IPS-15b (cell line): Measurements from ENCODE around the gene GZMH.
"Not testable (repeated sequence)": the region's sequence is repeated elsewhere in the genome, so short reads cannot be mapped to it uniquely, and the experiment has no call there.

Source experiments
- H3K27me3 ChIP-seq: one replicate; pipeline ENCODE4 v1.6.1; 2013; ENCODE audit warnings: low read length; ENCODE audit not compliant: control insufficient read depth, insufficient read depth
- H3K36me3 ChIP-seq: one replicate; pipeline ENCODE4 v1.6.1; 2013; ENCODE audit warnings: low read length; ENCODE audit not compliant: control insufficient read depth, insufficient read depth
- H3K4me1 ChIP-seq: one replicate; pipeline ENCODE4 v1.6.1; 2013; ENCODE audit warnings: mild to moderate bottlenecking, low read length; ENCODE audit not compliant: control insufficient read depth, insufficient read depth
- H3K4me3 ChIP-seq: one replicate; pipeline ENCODE4 v1.5.1; 2013; ENCODE audit warnings: low read depth, low read length
- H3K9ac ChIP-seq: one replicate; pipeline ENCODE4 v1.6.1; 2013; ENCODE audit warnings: low read depth, mild to moderate bottlenecking, low read length
- H3K9me3 ChIP-seq: one replicate; pipeline ENCODE4 v1.6.1; 2013; ENCODE audit warnings: mild to moderate bottlenecking, low read length; ENCODE audit not compliant: control insufficient read depth, insufficient read depth

GZMH gene

DNA sequence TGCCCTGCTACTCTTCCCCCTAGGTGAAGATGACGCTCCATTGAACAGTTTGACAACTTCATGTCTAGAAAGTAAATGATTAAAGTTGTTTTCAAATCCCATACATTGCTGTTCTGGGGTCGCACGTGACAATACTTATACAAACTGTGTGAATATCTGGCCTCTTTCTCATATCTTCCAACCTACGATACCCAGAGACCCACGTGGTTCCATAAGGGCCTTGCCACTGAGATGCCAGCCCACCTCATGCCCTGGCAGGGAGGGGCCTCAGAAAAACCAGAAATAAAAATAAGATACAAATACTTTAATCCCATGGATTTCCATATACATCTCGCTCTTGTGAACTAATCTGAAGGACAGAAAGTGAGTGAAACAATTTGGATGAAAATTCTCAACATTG is 20.0 kb upstream of the GZMH start:
- no peaks in the 10 kb centered on the region for H3K9me3 ChIP-seq
- no peaks in the 10 kb centered on the region for H3K4me1 ChIP-seq

DNA sequence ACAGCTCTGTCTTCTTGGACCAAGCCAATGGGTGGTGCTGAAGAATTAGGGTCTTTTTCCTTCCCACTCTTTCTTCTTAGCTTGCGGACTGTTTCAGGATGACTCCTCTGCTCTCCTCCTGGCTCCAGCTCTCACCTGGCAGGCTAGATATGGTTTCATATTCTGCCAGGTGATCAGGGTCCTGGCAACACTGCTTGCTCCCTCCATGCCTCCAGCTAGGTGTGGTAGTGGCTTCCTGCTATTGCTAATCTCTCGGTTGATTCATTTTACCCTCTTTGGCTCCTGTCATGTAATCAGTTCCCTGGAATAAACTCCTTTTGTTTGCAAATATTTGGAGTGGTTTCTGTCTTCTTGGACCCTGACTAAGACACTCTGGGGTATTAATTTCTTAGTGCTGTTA is 4.3 kb upstream of the GZMH start:
- Histone ChIP-seq H3K9ac (no peak overlapping the region), H3K4me1 (no peaks in the 10 kb centered on the region), H3K4me3 (no peak overlapping the region), H3K9me3 (no peaks in the 10 kb centered on the region), H3K27me3 (no peaks in the 10 kb centered on the region), H3K36me3 (no peaks in the 10 kb centered on the region)

More for the DNA sequence above, 20.0 kb upstream of the GZMH start:
- H3K4me3 ChIP-seq: no peak overlapping the region
- no peak overlapping the region for H3K9ac ChIP-seq
- H3K36me3 ChIP-seq: no peaks in the 10 kb centered on the region
- no peaks in the 10 kb centered on the region for H3K27me3 ChIP-seq

DNA sequence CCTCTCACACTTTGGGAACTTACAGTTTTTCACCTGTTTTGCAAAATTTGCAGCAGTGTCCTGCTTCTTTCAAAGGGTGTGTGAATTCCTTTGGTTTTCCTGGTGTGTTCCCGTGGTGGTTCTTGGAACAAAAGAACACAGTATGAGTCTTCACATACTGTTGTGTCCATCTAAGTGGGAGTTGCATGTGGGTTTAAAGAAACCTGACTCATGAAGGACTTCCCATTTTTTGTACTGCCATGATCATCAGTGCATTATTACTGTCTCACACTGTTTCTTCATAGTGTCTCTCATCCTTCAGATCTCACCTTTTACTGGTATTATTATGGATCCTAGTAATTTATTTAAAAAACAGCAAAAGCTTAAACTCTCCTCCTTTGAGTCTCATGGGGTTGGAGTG is 3.8 kb upstream of the GZMH start:
- no peak overlapping the region for H3K4me3 ChIP-seq
- no peak overlapping the region for H3K9ac ChIP-seq
- no peaks in the 10 kb centered on the region for H3K4me1 ChIP-seq
- H3K36me3 ChIP-seq: no peaks in the 10 kb centered on the region
- no peaks in the 10 kb centered on the region for H3K9me3 ChIP-seq
- no peaks in the 10 kb centered on the region for H3K27me3 ChIP-seq

DNA sequence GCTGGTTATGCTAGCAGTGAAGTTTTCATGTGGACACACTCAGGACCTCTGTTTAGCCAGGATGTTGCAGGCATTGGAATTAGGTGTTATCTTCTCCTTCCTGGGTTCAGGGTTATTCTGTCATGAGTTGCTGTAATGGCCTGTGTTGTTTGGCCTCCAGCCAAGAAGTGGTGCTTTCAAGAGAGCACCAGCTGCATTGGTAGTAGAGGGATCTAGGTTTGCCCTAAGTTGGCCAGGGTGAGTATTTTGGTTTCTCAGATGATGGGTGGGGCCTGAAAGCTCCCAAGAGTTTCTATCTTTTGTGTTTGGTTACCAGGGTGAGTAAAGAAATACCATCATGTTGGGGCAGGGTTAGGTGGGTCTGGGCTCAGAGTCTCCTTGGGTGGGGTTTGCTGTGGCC is 2.7 kb upstream of the GZMH start:
- H3K4me1 ChIP-seq: no peaks in the 10 kb centered on the region
- no peak overlapping the region for H3K4me3 ChIP-seq
- H3K36me3 ChIP-seq: no peaks in the 10 kb centered on the region
- H3K9me3 ChIP-seq: no peaks in the 10 kb centered on the region
- no peaks in the 10 kb centered on the region for H3K27me3 ChIP-seq
- no peak overlapping the region for H3K9ac ChIP-seq

DNA sequence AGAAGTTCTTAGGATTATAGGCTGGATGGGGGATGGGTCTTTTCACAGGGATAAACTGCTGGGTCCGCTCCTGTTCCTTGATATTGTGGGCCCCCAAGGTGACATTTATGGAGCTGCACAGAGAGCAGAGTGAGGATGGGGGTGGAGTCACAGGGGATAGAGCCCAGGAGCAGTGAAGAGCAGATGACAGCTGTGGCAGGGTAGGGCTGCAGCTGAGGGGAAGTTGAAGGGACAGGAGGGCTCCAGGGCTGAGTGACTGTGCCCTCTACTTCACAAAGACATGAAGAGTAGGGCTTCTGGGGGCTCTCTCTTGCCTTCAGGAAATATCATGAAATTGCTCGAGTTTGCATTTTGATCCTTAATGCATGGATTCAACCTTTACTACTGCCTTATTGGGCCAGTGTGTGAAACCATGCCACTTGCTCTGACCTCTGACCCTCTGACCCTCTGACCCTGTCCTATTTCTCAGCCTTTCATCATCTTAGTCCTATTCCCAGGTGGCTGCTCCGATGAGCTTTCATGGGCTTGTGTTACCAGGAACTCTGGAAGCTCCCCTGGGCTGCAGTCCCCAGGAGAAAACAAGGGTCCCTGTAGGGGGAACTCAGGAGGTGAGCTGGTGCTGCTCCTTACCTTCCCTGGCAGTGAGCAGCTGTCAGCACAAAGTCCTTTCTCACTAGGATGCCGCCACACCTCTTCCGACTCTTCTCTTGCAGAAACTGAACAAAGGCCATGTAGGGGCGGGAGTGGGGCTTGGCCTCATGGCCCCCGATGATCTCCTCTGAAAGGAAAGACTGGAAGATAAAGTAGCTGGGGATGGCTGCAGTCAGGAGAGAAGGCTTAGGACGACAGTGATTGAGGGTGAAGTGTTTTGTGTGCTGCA is 1.6 kb downstream of the GZMH start:
- Histone ChIP-seq H3K27me3 (no peaks in the 10 kb centered on the region), H3K36me3 (no peaks in the 10 kb centered on the region), H3K9ac (no peak overlapping the region), H3K4me1 (no peaks in the 10 kb centered on the region), H3K4me3 (no peak overlapping the region), H3K9me3 (no peaks in the 10 kb centered on the region)

DNA sequence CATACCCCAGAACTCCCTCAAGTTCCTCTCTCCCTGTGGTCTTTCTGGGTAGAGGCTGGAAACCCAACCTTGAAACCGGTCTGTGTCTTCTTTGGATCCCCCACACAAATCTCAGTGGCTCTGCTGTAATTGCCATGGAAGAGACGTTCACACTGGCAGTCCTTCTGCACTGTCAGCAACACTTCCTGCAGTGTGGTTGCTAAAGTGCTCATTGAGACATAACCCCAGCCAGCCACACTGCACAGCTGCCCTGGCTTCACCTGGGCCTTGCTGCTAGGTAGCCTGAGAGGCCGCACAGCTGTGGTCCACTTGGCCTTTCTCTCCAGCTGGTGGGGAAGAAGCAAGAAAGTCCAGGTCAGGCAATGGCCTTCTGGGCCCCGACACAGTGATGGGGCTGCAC is 2.4 kb downstream of the GZMH start:
- Histone ChIP-seq H3K27me3 (no peaks in the 10 kb centered on the region), H3K9ac (no peak overlapping the region), H3K9me3 (no peaks in the 10 kb centered on the region), H3K36me3 (no peaks in the 10 kb centered on the region), H3K4me1 (no peaks in the 10 kb centered on the region), H3K4me3 (no peak overlapping the region)

DNA sequence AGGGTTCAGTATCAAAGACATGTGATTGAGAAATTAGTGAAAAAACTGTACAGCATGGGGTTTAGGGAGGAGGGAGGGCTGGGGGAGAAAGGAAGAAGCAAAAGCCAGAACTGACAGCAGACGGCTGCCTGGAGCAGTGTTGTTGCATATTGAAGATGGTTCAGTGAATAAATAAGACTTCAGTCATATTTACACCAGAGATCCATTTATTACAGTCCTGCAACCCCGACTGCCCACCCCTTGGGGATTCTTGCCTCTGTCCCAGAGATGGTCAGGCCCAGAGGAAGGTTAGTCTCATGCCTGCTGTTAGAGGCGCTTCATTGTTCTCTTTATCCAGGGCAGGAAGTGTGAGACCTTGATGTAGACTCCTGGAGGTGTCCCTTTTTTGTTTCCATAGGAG is 3.2 kb downstream of the GZMH start:
- Histone ChIP-seq H3K36me3 (no peaks in the 10 kb centered on the region), H3K4me1 (no peaks in the 10 kb centered on the region), H3K9me3 (no peaks in the 10 kb centered on the region), H3K9ac (no peak overlapping the region), H3K4me3 (no peak overlapping the region), H3K27me3 (no peaks in the 10 kb centered on the region)

DNA sequence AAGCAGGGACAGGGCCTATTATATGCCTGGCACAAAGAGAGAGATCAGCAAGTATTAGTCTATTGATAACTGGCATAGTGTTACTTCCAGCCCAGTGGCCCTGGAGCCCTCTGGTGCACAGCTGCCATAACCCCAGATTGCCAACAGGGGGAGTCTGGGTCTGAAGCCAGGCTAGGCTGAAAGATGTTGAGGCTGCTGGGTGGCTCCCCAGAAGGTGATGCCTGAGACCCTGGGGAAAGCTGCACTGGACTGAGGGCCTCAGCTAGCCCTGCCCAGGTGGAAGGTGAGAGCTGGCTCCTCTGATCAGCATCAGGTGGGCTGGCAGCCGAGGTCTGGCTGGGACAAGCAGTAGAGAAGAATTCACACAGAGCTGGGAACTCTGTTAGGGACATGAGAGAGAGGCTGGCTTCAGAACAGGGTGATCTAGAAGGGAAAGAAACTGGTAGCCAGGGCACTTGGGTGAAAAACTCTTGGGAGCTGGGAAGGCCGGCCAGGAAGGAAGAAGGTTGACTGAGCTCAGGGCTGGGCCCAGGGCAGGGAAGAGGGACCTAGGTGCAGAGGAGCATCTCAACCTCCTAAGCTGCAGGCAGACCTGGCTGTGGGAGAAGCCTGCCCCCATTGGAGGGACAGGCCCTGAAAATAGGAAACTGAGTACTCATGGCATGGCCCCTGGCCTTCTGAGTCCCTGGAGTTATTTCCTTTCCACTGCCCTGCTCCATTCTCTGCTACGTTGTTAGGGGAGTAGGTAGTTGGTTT is 3.9 kb downstream of the GZMH start:
- Histone ChIP-seq H3K9me3 (no peaks in the 10 kb centered on the region), H3K9ac (no peak overlapping the region), H3K27me3 (no peaks in the 10 kb centered on the region), H3K4me1 (no peaks in the 10 kb centered on the region), H3K36me3 (no peaks in the 10 kb centered on the region), H3K4me3 (no peak overlapping the region)

DNA sequence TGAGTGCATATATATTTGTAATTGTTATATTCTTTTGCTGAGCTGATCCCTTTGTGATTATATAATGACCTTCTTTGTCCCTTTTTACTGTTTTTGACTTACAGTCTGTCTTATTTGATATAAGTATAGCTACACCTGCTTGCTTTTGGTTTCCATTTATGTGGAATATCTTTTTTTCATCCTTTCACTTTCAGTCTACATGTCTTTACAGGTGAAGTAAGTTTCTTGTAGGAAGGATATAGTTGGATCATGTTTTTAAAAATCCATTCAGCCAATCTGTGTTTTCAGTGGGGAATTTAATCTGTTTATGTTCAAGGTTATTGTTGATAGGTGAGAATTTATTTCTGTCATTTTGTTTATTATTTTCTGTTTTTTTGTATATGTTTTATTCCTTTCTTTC is 12.1 kb downstream of the GZMH start:
- Histone ChIP-seq H3K9ac (no peak overlapping the region), H3K9me3 (no peaks in the 10 kb centered on the region)

DNA sequence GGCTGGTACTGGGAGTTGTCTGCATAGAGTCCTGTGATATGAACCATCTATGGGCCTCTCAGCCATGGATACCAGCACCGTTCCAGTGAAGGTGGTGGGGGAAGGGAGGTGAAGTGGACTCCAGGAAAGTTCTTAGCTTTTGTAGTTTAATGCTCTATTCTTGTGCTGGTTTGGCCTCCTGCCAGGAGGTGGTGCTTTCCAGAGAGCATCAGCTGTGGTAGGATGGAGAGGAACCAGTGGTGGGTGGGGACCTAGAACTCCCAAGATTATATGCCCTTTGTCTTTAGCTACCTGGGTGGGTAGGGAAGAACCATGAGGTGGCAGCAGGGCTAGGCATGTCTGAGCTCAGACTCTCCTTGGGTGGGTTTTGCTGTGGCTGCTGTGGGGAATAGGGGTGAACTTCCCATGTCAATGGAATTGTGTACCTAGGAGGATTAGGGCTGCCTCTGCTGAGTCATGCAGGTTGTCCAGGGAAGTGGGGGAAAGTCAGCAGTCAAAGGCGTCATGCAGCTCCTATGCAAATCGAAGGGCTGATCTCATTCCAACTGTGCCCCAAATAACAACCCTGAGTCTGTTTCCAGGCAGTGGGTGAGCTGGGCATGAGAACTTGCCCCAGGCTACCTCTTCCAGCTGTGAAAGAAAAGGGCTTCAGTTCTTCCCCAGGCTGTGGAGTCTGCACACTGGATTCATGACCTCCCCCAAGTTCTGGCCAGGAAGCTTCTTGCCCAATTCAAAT is 14.2 kb downstream of the GZMH start:
- peaks cover 4% of the 10 kb centered on the region for H3K4me1 ChIP-seq
- no peak overlapping the region for H3K4me3 ChIP-seq

More for the DNA sequence above, 12.1 kb downstream of the GZMH start:
- Histone ChIP-seq H3K4me3 (no peak overlapping the region), H3K36me3 (no peaks in the 10 kb centered on the region), H3K4me1 (peaks cover 4% of the 10 kb centered on the region), H3K27me3 (no peaks in the 10 kb centered on the region)

DNA sequence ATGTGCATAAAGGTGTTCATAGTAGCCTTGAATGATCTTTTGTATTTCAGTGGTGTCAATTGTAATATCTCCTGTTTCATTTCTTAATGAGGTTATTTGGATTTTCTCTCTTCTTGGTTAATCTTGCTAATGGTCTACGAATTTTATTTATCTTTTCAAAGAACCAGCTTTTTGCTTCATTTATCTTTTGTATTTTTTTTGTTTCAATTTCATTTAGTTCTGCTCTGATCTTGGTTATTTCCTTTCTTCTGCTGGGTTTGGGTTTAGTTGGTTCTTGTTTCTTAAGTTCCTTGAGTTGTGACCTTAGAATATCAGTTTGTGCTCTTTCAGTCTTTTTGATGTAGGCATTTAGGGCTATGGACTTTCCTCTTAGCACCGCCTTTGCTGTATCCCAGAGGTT is 18.5 kb downstream of the GZMH start:
- not testable (repeated sequence) for H3K4me3 ChIP-seq, H3K9me3 ChIP-seq, H3K27me3 ChIP-seq, H3K36me3 ChIP-seq, H3K4me1 ChIP-seq, H3K9ac ChIP-seq

More for the DNA sequence above, 14.2 kb downstream of the GZMH start:
- no peaks in the 10 kb centered on the region for H3K9me3 ChIP-seq
- H3K9ac ChIP-seq: no peak overlapping the region
- no peaks in the 10 kb centered on the region for H3K36me3 ChIP-seq
- no peaks in the 10 kb centered on the region for H3K27me3 ChIP-seq
